ENCODE data around the gene FOXB1. TPM values are rescaled to one million over a fixed set of nuclear protein-coding genes. Genes with fewer than 3 reads are reported as not detected.

FOXB1 gene
- total and polyA plus RNA-seq, 2 experiments from 2014 or later, result 4.7 to 6.7 TPM

DNA sequence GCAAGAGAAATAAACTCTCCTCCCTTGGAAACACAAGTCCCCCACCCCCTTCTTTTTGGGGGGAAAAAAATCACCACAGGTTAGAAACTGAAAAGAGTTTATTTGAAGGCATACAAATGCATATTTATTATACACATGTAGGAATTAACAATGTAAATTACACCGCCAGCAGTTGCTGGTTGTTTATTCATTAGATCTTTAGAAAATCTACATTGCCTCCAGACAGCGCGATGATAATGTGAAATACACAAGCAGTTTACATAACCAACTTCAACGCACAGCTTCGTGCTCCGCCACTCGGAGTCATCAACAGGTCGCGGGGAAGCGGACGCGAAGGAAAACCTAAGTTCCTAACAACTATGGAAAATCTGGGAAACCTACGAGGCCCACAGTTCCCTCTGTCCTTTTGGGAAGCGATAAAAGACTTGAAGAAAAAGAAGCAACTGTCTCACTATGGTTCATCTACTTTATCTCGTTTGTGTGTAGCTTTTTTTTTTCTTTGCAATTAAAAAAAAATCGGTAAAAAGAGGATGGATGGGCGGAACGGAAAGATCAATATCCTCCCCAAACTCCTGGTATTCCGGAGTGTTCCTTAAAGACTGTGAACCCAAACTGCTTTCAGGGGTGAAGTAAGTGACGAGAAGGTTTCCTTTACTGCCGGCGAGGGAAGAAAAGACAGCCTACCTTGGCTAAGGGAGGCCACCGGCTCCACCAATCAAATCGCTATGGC lies 8.4 kb upstream of the FOXB1 start:
- peak; percentile 66 for DNase-seq (ENCODE audit: low spot score)
- Mint-ChIP-seq H3K27me3 (ENCODE audit: insufficient read depth, low read depth, poor library complexity) (peaks cover 54% of the 10 kb centered on the region), H3K4me1 (peaks cover 54% of the 10 kb centered on the region), H3K4me3 (peak overlapping the region; percentile 79), H3K36me3 (ENCODE audit: low read depth) (no peaks in the 10 kb centered on the region), H3K9me3 (no peaks in the 10 kb centered on the region), H3K27ac (no peak overlapping the region)
- Histone ChIP-seq H3K79me2 (replicated peaks; ENCODE audit: insufficient read depth) (no peaks in the 10 kb centered on the region), H4K20me1 (replicated peaks; ENCODE audit: insufficient read depth) (no peaks in the 10 kb centered on the region), H3K4me2 (peak overlapping the region; percentile 94), H3K4me1 (ENCODE audit: insufficient read depth) (peaks cover 45% of the 10 kb centered on the region), H2AFZ (no peak overlapping the region), H3K27me3 (ENCODE audit: insufficient read depth) (peaks cover 40% of the 10 kb centered on the region), H3F3A (replicated peaks; ENCODE audit: low read depth) (peaks cover 23% of the 10 kb centered on the region), H3K9me2 (ENCODE audit: insufficient read depth) (no peaks in the 10 kb centered on the region), H3K36me3 (ENCODE audit: insufficient read depth) (no peaks in the 10 kb centered on the region), H3K4me3 (peak overlapping the region; percentile 82), H3K27ac (ENCODE audit: low read depth) (peak overlapping the region; percentile 82)
- no peak for ATAC-seq
- TF ChIP-seq CREB1 (CRISPR knock-in tag; IDR thresholded peaks at IDR 0.05; ENCODE audit: low read depth), result 0 out of 2 replicates have a peak, but pooled peaks have one; percentile 16
- TF ChIP-seq JUNB (IDR thresholded peaks at IDR 0.05; ENCODE audit: unreplicated experiment), result no peak
- TF ChIP-seq, protein P1, sequence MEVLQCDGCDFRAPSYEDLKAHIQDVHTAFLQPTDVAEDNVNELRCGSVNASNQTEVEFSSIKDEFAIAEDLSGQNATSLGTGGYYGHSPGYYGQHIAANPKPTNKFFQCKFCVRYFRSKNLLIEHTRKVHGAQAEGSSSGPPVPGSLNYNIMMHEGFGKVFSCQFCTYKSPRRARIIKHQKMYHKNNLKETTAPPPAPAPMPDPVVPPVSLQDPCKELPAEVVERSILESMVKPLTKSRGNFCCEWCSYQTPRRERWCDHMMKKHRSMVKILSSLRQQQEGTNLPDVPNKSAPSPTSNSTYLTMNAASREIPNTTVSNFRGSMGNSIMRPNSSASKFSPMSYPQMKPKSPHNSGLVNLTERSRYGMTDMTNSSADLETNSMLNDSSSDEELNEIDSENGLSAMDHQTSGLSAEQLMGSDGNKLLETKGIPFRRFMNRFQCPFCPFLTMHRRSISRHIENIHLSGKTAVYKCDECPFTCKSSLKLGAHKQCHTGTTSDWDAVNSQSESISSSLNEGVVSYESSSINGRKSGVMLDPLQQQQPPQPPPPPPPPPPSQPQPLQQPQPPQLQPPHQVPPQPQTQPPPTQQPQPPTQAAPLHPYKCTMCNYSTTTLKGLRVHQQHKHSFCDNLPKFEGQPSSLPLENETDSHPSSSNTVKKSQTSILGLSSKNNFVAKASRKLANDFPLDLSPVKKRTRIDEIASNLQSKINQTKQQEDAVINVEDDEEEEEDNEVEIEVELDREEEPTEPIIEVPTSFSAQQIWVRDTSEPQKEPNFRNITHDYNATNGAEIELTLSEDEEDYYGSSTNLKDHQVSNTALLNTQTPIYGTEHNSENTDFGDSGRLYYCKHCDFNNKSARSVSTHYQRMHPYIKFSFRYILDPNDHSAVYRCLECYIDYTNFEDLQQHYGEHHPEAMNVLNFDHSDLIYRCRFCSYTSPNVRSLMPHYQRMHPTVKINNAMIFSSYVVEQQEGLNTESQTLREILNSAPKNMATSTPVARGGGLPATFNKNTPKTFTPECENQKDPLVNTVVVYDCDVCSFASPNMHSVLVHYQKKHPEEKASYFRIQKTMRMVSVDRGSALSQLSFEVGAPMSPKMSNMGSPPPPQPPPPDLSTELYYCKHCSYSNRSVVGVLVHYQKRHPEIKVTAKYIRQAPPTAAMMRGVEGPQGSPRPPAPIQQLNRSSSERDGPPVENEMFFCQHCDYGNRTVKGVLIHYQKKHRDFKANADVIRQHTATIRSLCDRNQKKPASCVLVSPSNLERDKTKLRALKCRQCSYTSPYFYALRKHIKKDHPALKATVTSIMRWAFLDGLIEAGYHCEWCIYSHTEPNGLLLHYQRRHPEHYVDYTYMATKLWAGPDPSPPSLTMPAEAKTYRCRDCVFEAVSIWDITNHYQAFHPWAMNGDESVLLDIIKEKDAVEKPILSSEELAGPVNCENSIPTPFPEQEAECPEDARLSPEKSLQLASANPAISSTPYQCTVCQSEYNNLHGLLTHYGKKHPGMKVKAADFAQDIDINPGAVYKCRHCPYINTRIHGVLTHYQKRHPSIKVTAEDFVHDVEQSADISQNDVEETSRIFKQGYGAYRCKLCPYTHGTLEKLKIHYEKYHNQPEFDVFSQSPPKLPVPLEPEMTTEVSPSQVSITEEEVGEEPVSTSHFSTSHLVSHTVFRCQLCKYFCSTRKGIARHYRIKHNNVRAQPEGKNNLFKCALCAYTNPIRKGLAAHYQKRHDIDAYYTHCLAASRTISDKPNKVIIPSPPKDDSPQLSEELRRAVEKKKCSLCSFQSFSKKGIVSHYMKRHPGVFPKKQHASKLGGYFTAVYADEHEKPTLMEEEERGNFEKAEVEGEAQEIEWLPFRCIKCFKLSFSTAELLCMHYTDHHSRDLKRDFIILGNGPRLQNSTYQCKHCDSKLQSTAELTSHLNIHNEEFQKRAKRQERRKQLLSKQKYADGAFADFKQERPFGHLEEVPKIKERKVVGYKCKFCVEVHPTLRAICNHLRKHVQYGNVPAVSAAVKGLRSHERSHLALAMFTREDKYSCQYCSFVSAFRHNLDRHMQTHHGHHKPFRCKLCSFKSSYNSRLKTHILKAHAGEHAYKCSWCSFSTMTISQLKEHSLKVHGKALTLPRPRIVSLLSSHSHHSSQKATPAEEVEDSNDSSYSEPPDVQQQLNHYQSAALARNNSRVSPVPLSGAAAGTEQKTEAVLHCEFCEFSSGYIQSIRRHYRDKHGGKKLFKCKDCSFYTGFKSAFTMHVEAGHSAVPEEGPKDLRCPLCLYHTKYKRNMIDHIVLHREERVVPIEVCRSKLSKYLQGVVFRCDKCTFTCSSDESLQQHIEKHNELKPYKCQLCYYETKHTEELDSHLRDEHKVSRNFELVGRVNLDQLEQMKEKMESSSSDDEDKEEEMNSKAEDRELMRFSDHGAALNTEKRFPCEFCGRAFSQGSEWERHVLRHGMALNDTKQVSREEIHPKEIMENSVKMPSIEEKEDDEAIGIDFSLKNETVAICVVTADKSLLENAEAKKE (CRISPR knock-in tag; IDR thresholded peaks at IDR 0.05), result no peak
- TF ChIP-seq POLR2AphosphoS5 (IDR thresholded peaks at IDR 0.05; ENCODE audit: low read depth), result no peak
- TF ChIP-seq NANOG (IDR thresholded peaks at IDR 0.05; ENCODE audit: borderline replicate concordance), result peak; percentile 79; the same call in 1 of the 2 replicates
- TF ChIP-seq EZH2phosphoT487 (IDR thresholded peaks at IDR 0.05; ENCODE audit: unreplicated experiment), result no peak
